Suppressor macrophage (primary cell): ENCODE data around the gene GPR55.

Source experiments
- DNase-seq, 4 experiments: peaks; one replicate each; pipeline ENCODE4 v3.0.0-alpha.2; 2020 to 2022

GPR55 gene

GRCh38 chr2:230865766-230866755, 59.0 kb downstream of the GPR55 start:
- DNase-seq = peak in 1 of 4 experiments; percentile 17

DNA sequence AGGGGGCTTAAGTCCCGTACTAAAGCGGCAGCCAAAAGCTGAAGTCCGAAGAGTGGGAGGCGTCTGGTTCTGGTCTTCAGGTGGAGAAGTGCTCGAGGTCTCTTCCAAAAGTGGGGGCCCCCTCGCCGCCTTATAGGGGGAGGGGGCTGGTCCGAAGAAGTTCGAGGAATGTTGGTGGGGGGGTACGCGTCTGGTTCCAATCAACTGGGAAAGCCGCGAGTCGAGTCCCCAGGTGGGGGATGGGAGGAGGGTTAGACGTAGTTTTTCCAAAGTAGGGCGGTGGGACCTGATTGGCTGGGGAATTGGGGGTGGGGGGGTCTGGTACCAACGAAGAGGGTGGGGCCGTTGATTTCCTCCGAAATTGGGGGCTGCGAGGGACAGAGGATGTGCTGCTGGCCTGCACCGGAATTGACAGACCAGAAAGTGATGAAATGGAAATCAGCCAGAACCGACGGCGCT, 59.7 kb downstream of the GPR55 start:
- no peak for DNase-seq

DNA sequence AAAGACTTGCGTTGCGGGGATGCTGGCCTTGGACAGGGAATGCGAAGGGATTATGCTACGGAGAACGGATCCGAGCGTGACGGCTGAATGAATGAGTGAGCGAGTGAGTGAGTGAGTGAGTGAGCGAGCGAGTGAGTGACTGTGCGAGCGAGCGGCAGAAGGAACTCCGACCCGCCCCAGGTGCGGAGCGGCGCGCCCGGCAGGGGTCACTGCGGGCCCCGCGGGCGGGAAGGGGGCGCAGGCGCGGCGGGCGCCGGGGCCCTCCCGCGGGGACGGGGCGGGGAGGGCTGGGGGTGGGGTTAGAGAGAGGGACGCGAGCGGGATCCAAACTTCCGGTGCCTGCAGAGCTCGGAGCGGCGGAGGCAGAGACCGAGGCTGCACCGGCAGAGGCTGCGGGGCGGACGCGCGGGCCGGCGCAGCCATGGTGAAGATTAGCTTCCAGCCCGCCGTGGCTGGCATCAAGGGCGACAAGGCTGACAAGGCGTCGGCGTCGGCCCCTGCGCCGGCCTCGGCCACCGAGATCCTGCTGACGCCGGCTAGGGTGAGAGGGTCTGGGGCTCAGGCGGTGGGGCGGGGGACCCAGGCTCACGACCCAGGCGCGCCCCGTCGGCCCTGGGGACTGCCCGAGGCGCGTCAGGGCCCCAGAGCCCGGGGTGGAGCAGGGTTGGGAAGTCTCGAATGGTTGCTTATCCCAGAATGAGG, 60.3 kb downstream of the GPR55 start, which contains the start of gene ITM2C:
Gene ITM2C (plus strand): TSS at position 338 of the 702 bp plus-strand sequence. CDS start 84 bp downstream, at position 422.
- DNase-seq = peak; percentile 41 to 76 (median 59)

DNA sequence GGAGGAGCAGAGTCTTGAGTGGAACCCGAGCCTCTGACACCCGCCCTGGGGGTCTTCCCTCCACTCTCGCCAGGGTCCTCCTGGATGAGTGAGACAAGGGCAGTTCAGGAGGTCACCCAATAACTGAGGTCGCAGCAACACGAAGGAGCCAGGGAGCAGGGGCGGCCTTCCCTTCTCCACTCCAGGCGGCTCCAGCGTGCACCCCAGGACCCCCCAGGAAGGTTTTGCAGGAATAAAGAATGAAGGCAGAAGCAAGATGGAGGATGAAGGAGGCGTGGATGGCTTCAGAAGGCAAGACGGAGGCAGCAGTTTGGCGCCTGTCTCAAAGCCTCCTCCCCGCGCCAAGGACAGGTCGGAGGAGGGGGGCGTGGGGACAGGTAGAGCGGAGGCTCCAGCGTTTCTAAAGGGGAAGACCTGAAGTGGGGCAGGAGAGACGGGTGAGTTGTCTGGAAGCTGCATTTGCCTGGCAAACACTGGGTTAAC, 60.9 kb downstream of the GPR55 start:
- DNase-seq = no peak

- no peak for DNase-seq
Measured at GRCh38 chr2:230863442-230864121, 61.5 kb downstream of the GPR55 start.

GRCh38 chr2:230863031-230863430, 62.0 kb downstream of the GPR55 start:
- DNase-seq = no peak

DNA sequence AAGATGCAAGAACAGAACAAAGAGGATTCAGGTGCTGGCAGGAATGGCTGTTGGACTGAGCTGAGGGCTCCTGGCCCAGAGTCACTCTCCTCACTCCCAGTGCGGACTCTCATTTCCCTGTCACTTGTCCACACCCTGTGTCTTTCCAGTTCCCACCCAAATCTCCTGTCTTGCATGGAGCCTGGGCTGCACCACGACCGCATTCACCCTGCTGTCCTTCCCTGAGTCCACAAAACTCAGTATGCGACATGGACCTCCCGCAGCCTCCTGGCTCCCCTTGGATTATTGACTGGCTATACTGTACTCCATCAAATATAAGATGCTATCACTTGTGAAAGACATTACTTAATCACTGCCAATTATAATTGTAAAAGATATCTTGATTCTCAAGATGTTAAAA, 62.8 kb downstream of the GPR55 start:
- DNase-seq = no peak

GRCh38 chr2:230861552-230862255, 63.3 kb downstream of the GPR55 start:
- no peak for DNase-seq
